BE2C (cell line): ENCODE measurements around the gene FSD1L.

ENCODE experiments used
- DNase-seq: peaks from one replicate; pipeline ENCODE4 v3.0.0-alpha.2; 2020
- H3K27me3 ChIP-seq: fragments of 250-450 bp; sonication (Bioruptor Pico); 2 replicates; pipeline ENCODE4 v1.5.1; 2020; ENCODE audit warnings: mild to moderate bottlenecking
- H3K36me3 ChIP-seq: fragments of 250-450 bp; sonication (Bioruptor Pico); 2 replicates; pipeline ENCODE4 v1.5.1; 2020; ENCODE audit warnings: mild to moderate bottlenecking
- H3K4me1 ChIP-seq: fragments of 250-450 bp; sonication (Bioruptor Pico); 2 replicates; pipeline ENCODE4 v1.5.1; 2020
- H3K4me3 ChIP-seq: 2 replicates; pipeline ENCODE4 v1.5.1; 2011; ENCODE audit warnings: low read depth, low read length
- H3K9me3 ChIP-seq: fragments of 250-450 bp; sonication (Bioruptor Pico); 2 replicates; pipeline ENCODE4 v1.5.1; 2020
- TF ChIP-seq, protein P1 (sequence below): IDR thresholded peaks from 2 replicates; pipeline ENCODE4 v1.5.1; 2012; ENCODE audit warnings: mild to moderate bottlenecking, low read depth, low read length

FSD1L gene

DNA sequence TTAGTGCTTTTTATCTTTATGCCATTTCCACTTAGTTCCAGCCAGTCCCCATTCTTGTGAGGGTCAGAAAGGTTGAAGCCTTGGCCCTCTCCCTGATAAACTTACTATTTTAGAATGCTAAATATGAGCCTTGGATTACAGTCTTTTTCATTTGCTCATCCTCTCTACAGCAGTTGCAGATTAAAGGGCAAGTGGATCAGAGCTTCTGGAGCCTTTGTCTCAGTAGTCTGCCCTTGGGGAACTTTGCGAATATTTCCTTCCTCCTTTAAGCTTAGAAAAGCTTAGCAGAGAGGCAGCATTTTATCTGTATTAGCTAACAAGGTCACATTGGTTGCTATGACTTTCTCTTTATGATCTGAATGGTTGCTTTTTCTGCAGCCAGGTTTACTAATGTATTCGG, 11.5 kb downstream of the FSD1L start:
- Histone ChIP-seq H3K4me3 (no peak overlapping the region), H3K27me3 (no peaks in the 10 kb centered on the region), H3K36me3 (peaks cover 4% of the 10 kb centered on the region), H3K9me3 (no peaks in the 10 kb centered on the region; the same call in 1 of the 2 replicates), H3K4me1 (no peaks in the 10 kb centered on the region)
- no peak for DNase-seq
- TF ChIP-seq, protein P1, sequence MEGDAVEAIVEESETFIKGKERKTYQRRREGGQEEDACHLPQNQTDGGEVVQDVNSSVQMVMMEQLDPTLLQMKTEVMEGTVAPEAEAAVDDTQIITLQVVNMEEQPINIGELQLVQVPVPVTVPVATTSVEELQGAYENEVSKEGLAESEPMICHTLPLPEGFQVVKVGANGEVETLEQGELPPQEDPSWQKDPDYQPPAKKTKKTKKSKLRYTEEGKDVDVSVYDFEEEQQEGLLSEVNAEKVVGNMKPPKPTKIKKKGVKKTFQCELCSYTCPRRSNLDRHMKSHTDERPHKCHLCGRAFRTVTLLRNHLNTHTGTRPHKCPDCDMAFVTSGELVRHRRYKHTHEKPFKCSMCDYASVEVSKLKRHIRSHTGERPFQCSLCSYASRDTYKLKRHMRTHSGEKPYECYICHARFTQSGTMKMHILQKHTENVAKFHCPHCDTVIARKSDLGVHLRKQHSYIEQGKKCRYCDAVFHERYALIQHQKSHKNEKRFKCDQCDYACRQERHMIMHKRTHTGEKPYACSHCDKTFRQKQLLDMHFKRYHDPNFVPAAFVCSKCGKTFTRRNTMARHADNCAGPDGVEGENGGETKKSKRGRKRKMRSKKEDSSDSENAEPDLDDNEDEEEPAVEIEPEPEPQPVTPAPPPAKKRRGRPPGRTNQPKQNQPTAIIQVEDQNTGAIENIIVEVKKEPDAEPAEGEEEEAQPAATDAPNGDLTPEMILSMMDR = no peak

DNA sequence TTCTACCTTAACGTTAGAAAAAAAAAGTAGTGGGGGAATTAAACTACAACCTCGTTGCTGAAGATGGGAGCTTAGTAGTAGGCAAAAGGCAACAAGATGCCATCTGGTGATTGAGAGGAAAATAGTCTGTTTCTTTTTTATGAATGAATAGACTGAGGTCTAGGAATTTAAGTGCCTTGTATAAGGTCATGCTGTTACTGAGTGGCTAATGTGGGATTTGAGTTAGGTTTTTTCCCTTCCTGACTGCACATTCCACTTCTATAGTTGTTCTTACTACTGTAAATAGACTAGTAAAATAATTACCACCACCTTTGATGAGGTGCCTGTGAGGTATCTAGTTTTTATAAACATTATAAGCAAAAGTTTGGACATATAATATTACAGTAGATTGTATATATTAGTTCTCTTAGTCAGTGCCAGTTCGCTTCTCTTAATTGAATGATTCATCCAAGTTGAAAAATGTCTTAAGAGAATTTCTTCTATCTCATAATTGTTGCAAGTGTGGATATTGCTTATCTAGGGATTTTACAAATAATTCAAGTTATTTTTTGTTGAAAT, 19.1 kb downstream of the FSD1L start:
- TF ChIP-seq, protein P1 = no peak
- no peaks in the 10 kb centered on the region for H3K4me1 ChIP-seq
- H3K4me3 ChIP-seq = no peak overlapping the region
- no peaks in the 10 kb centered on the region for H3K27me3 ChIP-seq
- H3K9me3 ChIP-seq = no peaks in the 10 kb centered on the region
- DNase-seq = no peak
- peaks cover 36% of the 10 kb centered on the region for H3K36me3 ChIP-seq

DNA sequence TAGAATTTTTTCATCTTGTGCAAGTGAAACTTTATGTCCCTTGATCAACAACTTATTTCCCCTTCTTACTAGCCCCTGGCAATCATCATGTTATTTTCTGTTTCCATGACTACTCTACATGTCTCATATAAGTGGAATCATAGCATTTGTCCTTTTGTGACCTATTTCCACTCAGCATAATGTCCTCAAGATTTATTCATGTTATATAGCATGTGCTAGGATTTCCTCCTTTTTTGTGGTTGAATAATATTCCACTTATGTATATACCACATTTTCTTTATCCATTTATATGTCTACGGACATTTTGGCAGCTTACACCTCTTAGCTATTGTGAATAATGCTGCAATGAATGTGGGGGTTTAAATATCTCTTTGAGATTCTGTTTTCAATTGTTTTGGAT, 21.0 kb downstream of the FSD1L start:
- TF ChIP-seq, protein P1 = no peak
- no peak for DNase-seq
- Histone ChIP-seq H3K9me3 (no peaks in the 10 kb centered on the region), H3K4me1 (no peaks in the 10 kb centered on the region), H3K36me3 (peaks cover 36% of the 10 kb centered on the region), H3K27me3 (no peaks in the 10 kb centered on the region), H3K4me3 (no peak overlapping the region)

DNA sequence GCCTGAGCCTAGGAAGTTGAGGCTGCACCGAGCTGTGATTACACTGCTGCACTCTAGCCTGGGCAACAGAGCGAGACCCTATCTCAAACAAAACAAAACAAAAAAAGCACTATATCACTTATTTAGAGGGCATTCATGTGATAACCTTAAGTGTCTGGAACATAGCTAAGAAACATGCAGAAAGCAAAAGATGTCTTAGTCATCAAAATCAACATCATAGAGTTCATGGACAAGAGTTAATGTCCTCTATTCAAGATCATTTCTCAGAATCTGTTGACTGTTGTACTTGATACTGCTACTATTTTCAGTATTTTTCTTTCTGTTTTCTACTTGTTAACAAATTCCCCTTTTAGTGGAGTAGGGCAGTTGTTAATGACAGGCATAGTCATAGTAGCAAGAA, 25.4 kb downstream of the FSD1L start:
- Histone ChIP-seq H3K9me3 (no peaks in the 10 kb centered on the region), H3K36me3 (peaks cover 15% of the 10 kb centered on the region), H3K4me1 (no peaks in the 10 kb centered on the region), H3K4me3 (no peak overlapping the region), H3K27me3 (no peaks in the 10 kb centered on the region)
- TF ChIP-seq, protein P1 = no peak
- DNase-seq = no peak

DNA sequence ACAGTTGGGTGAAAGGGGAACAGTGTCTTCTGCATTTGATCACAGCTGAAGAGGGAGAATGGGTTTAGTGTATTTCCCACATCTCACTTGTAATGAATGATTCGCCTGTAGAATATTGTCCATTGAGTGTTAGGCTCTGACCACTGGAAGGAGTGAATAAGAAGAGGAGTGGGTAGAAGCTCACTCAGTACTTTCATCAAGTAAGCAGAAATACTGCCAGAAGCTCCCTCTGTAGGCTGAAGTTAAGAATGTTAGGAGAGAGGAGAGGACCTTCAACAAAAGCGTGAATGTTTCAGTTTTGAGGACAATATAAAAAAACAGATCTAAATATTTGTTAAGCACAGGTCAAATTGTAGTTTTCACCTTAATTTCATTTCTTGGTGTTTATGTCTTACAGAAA, 27.5 kb downstream of the FSD1L start:
- Histone ChIP-seq H3K36me3 (peaks cover 6% of the 10 kb centered on the region; the same call in 1 of the 2 replicates), H3K9me3 (no peaks in the 10 kb centered on the region), H3K4me3 (no peak overlapping the region), H3K4me1 (no peaks in the 10 kb centered on the region), H3K27me3 (no peaks in the 10 kb centered on the region)
- no peak for DNase-seq
- TF ChIP-seq, protein P1 = peak; percentile 51

DNA sequence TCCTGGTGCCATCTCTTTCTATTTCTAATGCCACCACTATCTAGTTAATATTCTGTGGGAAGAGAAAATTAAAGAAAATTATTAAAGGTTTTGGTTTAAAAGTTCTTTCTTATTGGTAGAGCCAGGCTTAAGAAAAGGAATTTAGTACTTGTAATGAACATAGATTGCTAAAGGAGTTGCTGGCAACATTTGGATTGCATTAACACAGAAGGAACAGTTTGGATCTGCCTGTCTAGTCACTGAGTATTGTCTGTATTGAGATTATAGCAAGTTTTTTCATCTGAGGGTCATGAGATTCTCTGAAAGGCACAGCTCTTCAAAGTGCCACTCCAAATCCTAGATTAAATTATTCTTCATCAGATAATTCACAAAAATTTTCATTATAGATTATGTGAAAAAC, 32.0 kb downstream of the FSD1L start:
- DNase-seq = no peak

More for the DNA sequence above, 32.0 kb downstream of the FSD1L start:
- H3K9me3 ChIP-seq = no peaks in the 10 kb centered on the region
- TF ChIP-seq, protein P1 = no peak
- no peaks in the 10 kb centered on the region for H3K27me3 ChIP-seq
- H3K36me3 ChIP-seq = no peaks in the 10 kb centered on the region; the same call in 1 of the 2 replicates
- no peaks in the 10 kb centered on the region for H3K4me1 ChIP-seq
- no peak overlapping the region for H3K4me3 ChIP-seq
